HPDE6-E6E7 (cell line): ENCODE results near the gene ARHGEF17.

Experiments
- DNase-seq: peaks from one replicate; pipeline ENCODE4 v3.0.0; 2011; ENCODE audit warnings: missing footprints; ENCODE audit errors: extremely low spot score

Gene ARHGEF17

GRCh38 chr11:73380897-73381410 is 72.9 kb downstream of the ARHGEF17 start:
- DNase-seq, result no peak

- no peak for DNase-seq
These were observed 73.5 kb downstream of the ARHGEF17 start for GRCh38 chr11:73381589-73381988.

- no peak for DNase-seq
These were observed 74.1 kb downstream of the ARHGEF17 start for GRCh38 chr11:73382183-73382582.

DNA sequence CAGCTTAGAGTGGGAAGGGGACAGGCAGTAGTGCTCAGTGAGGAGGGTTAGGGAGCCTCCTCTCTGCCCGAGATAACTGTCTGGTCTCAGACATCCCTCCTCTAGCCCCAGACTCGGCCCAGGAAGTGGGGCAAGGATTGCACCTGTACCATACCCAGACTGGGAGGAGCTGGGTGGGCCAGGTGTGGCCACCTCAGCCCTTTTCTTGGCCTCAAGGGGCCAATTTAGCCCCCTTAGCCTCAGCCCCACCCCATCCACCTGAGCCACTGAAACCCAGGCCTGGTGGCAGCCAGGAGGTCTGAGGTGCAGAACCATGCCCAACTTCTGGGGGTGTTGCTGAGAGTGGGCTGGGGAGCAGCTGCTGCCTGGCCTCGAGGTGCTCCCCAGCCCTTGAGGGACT is 74.7 kb downstream of the ARHGEF17 start:
- no peak for DNase-seq

DNA sequence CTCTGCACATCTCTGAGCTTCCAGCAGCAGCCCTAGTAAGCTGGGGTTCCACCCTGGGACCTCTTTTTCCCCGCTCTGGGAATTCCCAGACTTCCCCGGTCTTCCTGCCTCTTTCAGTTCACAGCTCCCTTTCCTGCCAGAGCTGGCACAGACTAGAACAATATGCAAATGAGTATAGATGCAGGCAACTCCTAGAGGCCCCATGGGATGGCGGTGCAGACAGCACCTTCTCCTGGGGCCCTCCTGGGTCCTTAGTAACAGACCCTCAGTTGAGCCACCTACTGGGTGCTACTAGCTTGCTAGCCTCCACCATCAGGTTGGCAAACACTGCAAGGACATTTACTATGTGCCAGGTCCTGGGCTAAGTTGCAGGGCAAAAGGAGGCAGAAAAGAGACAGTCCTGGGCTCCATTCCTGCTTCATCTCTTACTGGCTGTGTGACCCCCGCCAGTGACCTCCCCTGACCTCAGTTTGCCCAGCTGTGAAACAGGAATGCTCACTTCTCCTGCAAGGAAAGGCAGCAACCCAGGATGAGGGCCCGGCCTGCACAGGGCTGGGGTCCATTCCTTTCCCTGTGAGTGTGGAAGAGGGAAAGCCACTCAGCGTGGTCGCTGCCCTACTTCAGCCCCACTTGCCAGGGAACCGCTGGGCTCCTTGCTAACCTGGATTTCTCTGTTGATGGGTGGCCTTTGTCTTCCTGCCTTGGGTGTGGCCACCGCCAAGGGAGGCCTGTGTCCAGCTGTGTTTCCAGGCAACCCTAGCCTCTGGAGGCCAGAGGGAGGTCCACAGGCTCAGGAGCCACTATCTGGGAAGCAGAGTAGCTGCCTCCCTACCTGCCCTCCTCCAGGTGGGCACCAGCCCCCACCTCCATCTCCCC is 75.4 kb downstream of the ARHGEF17 start:
- DNase-seq, result no peak

DNA sequence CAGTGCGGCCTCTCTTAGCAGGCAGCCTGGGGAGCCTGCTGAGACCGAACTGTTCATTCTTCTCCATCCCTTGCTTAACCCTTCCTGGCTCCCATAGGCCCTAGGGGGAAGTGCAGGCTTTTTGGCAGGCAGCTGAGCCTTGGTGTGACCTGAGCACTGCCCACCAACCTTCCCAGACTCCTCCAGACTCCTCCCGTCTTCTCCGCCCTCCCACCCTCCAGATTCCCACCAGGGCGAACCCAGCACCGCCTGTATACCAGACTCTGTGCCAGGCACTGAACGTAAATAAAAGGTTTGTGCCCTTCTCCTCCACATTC is 76.0 kb downstream of the ARHGEF17 start:
- no peak for DNase-seq

DNA sequence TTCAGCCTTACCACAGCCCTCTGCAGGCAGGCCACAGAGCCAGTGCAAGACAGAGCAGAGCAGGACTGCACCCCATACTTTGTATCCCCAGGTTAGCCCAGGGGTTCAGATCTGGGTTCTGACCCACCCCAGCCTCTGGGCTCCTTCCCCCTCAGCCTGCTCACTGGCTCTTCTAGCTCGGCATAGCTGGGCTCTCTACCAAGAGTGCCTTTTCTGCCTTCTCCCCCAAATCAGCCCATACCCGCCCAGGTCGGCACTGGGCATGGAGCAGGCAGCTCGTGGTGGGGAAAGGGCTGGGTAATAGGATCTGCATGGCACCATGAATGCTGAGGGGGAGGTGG is 76.4 kb downstream of the ARHGEF17 start:
- DNase-seq, result no peak

- no peak for DNase-seq
These were observed 77.0 kb downstream of the ARHGEF17 start for GRCh38 chr11:73384872-73385689.

DNA sequence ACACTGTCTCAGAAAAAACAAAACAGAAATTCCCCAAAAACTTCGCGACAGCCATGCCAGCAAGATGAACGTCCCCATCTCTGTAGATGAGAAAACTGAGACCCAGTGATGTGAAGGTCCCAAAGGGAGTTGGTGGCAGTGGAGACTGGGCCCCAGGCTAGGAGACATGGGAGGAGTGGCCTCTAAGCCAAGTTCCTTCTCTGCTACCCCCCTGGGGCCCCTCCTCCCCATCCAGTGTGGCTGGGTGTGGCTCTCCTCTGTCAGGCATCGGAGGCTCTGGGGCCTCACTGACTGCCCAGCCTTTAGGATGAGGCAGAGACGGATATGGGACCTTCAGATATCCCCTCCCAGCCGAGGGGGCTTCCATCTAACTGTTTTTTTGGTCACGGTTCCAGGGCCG is 77.9 kb downstream of the ARHGEF17 start:
- DNase-seq, result no peak

DNA sequence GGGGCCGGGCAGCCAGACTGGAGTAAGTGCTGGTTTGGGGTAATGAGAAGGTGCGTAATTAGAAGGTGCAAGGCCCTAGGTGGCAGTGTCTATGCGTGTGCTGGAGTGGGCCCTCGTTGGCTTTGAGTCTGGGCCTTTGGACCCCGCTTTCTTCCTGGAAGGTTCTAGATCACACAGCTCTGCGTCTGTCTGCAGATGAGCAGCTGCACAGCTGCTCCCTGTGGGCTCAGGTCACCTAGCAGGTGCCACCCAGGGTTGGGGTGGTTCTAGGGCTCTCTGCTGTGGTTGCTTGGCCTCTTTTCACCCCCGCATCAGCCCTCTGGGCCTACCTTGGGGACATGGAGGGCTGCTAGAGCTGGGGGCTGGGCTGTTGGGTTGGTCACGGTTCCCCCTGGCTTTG is 78.5 kb downstream of the ARHGEF17 start:
- no peak for DNase-seq

DNA sequence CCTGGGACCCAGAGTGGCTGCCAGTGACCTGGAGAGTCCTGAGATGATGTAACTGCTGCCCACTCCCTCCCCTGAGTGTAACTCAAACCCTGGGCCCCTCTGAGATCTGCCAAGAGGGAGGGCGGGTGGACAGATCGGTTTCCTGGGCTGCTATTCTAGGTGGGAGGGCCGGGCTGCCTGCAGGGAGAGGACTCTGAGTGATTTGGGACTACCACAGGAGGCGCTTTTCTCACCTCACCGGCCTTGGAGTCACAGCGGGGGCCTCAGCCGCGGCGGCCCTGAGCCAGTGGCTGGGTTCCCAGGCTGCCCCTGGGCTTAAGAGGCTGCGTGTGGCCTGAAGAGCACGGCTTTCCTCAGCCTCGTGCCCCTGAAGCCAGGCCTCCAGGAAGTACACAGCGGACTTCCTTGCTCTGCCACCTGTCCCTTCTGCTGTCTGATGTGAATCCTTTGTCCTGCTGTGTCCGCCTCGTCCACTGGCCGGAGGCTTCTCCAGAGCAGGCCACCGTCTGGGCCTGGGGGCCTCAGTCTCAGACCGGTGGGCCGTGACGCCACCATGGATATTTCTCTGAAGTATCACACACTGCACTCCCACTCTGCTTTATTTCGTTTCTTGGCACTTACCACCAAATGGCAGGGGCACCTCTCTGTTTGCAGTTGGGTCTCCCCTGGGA is 79.7 kb downstream of the ARHGEF17 start:
- no peak for DNase-seq

GRCh38 chr11:73388265-73389133 is 80.4 kb downstream of the ARHGEF17 start:
- DNase-seq, result peak; percentile 74

DNA sequence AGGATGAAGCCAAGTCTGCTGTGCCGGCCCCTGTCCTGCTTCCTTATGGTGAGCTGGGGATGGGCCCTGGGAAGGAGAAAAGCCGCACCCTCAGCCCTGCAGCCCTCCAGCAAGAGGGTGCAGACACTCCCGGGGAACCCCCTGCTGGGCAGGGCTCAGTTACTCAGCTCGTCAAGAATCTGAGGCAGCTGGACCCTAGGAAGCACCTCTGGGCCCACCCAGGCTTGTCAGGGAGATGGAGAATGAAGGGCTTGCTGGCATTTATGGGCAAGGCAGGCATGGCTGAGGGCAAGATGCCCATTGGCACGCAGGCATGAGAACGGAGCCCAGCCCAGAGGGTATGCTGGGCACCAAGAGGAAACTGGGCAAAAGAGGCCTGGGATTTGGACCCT is 81.1 kb downstream of the ARHGEF17 start:
- DNase-seq, result no peak

GRCh38 chr11:73389916-73390315 is 81.8 kb downstream of the ARHGEF17 start:
- DNase-seq, result no peak

DNA sequence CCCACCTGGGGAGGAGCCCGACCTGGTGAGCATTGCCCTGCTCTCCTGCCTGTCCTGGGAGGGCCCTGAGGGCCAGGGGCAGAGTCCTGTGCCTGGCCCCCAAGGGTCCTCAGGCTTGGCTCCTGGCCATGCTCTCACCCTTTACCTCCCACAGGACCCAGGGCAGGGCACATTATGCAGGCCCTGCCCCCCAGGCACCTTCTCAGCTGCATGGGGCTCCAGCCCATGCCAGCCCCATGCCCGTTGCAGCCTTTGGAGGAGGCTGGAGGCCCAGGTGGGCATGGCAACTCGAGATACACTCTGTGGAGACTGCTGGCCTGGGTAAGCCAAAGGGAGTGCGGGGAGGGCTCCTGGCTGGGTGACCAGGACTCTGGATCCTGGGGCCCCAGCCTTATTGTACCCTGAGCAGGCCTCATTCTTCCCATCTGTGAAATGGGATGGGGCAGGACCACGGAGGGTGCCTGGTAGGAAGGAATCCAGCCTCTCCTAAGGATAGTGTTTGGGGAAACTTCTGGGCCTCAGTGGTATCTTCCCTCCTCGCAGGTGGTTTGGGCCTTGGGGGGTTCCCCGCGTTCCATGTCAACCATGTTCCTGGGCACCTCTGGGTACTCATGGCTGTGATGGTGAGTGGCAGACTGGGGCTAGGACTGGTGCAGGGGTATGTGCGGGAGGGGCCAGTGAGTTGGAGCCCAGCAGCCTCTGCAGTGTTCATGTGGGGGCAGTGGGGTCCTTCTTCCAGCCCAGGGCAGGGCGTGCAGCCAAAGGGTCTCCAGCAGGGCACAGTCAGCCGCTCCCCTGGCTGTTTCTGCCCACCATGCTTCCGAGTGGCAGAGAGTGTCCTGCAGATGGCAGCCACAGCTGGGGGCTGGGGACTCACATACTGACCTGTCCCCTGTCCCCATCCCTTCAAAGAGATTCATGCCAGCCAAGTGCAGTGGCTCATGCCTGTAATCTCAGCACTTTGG is 82.8 kb downstream of the ARHGEF17 start:
- no peak for DNase-seq

DNA sequence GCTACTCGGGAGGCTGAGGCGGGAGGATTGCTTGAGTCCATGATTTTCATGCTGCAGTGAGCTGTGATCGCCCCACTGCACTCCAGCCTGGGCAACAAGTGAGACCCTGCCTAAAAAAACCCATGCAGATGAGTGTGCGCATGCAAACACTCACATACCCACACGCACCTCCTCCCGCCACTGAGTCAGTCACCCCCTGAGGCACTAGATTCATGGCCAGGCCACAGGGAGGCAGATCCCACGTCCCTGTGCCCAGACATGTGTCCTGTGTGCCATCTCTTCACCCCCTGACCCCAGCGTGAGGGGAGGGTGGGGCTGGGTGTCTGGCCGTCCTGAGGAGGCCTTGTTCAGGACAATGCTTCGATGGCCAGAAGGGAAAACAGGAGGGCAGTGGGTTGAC is 83.6 kb downstream of the ARHGEF17 start:
- DNase-seq, result no peak

- no peak for DNase-seq
These were observed 84.3 kb downstream of the ARHGEF17 start for GRCh38 chr11:73392108-73393010.

- no peak for DNase-seq
These were observed 84.9 kb downstream of the ARHGEF17 start for GRCh38 chr11:73393011-73393380.
